GM18861 (cell line): ENCODE results near the gene ATP9B.

Source experiments
- ATAC-seq: cut with Tn5 transposase; IDR thresholded peaks from one replicate; pipeline ENCODE4 v1.9.1; 2021; ENCODE audit not compliant: unreplicated experiment

ATP9B gene

GRCh38 chr18:79378536-79379250, 309.5 kb downstream of the ATP9B start:
- ATAC-seq: peak; percentile 64

GRCh38 chr18:79379251-79379905, 310.2 kb downstream of the ATP9B start:
- no peak for ATAC-seq

DNA sequence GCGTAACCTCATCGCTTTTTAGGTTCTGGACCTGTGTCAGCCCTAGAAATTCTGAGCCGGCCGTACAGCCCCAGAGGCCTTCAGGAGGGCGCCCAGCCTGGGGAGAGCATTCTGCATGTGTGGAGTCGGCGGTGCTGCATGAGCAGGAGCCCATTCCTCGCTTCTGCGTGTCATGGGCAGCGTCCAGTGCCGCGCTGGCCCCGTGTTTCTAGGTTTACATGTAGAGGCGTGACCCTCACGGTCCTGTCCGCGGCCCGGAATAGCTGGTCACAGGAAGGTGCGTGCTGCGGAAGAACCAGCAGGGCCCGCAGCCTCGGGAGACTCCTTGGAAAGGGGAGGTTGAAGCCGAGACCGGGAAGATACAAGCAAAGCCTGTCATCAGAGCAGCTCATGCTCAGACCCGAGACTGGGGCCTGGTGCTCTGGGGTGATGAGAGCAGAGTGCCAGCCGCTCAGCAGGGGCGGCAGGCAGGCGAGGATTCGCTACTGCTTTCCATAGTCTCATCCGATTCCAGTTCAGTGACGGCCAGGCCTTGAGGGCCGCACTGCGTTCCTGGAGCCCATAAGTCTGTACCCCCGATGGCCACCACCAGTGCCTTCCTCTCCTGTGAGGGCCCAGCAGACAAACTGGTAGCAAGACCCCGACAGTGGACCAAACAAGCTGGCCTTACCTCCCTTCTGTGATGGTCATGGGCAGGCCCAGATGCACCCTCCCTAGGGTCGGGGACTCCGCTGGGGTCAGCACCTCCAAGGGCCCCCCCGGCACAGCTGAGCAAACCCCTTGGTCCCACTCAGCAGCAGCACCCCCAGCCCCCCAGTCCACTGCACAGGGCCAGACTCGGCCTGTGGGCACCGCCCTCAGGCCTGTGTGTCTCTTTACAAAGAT, 311.0 kb downstream of the ATP9B start:
- ATAC-seq: no peak

DNA sequence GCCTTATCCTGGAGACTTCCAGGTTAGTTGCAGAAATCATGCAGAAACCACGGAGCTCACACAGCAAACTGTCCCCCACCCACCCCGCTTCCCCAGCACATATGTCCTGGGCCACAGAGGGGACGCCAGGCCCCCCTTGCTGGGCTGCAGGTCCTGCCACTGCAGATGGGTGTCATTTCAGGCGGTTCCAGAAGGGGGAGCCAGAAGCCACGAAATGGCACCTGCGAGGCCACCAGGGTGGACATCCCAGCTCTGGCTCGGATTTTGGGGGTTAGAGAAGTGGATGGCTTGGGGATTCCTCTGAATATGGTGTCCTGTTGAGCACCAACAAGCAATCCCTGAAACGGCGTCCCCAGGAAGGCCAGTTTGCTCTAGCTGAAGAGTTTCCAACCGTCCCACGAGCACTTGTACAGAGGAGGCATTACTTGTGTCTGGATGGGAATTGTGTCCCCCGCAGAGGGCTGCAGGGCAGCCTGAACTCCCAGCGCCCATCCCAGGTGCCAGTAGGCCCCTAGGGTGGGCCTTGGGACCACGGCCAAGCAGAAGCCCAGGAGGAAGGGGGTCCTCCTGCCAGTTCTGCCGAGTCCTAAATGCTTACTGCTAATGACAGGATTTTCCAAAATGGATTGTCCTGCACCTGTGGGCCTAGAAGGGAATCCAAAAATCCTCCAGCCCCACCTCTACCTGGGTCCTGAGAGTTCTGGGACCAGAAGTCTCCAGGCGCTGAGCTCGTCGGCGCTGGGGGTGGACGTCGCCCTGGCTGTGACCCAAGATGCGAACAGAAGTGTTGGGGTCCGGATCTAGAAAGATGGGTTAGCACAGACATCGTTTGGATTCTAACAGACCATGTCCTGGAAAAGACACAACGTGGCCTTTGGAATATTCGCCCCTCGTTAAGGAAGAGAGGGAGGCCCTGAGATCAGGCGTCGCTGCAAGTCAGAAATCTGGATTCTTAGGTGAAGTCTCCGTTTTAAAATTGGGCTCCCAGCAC, 311.9 kb downstream of the ATP9B start:
- no peak for ATAC-seq

DNA sequence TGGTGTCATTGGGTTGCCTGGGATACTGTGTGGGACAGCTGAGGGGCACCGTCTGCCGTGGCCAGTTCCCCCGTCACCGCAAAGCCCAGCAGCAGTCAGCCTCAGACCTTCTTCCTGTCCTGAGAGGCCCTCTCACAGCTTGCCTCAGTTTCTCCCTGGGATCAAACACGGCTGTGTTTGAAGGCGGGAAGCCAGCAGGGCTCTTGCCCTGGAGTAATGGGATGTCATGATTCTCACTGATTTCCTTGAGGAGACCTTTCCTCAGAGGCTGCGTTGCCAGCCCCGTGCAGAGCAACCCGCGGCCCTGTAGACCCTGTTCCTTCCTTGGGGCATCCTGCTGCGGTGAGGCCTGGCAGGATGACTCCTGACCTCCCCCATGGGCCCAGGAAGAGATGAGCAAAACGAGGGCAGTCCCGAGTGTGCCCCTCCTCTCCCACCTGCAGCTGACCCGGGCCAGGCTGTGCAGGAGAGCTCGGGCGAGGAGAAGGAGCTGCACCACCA, 312.7 kb downstream of the ATP9B start:
- ATAC-seq: no peak

DNA sequence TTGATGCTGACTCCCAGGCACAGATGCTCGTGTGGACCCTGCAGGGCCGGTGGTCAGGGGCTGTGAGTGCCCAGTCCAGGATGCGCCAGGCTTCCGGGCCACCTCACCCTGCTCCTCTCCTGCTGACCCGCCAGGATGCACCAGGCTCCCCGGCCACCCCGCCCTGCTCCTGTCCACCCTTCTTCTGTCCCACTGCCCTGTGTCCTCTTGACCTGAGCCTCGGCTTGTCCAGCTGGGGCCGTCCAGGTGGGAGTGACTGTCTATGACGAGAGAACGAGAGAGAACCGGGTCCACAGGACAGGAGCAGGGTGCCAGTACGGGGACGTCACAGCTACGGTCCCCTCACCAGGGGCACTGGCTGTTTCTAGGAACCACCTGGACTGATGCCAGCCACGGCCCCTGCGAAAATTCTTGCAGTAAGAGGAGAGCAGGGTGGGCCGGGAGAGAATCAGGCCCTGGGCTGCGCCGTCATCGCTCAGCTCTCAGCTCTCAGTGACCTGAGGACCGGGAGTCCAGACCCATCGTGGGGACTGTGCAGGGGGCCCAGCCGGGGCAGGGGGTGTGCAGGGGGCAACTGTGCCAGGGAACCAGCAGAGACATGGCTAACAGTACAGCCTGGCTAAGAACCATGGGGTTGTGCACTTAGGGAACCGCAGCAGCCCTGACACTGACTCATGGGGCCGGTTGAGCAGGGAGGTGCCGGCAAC, 313.6 kb downstream of the ATP9B start:
- ATAC-seq: no peak

- ATAC-seq: no peak
Measured at GRCh38 chr18:79383388-79384056, 314.3 kb downstream of the ATP9B start.

- ATAC-seq: no peak
Measured at GRCh38 chr18:79384151-79384807, 315.1 kb downstream of the ATP9B start.

DNA sequence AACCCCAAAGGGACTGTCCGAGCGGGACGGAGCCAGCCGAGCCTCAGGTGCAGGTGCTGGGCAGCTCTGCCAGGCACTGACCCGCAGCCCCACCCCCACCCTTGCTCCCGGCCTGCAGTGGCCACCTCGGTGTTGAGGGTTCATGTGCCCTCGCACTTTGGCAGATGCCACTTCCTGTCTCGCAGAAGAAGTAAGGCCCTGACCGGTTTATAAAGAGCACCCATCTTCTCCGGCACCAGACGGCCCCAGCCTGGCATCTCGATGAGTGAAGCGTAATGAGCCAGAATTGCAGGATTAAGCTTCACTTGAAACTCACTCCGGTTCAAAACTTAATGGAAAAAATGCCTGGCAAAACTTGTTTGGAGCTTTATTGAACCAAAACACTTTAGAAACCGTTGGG, 315.6 kb downstream of the ATP9B start:
- no peak for ATAC-seq

GRCh38 chr18:79385326-79385707, 316.1 kb downstream of the ATP9B start:
- no peak for ATAC-seq

- ATAC-seq: no peak
Measured at GRCh38 chr18:79385708-79386341, 316.6 kb downstream of the ATP9B start.

- ATAC-seq: no peak
Measured at GRCh38 chr18:79386547-79386946, 317.4 kb downstream of the ATP9B start.

- ATAC-seq: no peak
Measured at GRCh38 chr18:79387214-79387613, 318.0 kb downstream of the ATP9B start.

DNA sequence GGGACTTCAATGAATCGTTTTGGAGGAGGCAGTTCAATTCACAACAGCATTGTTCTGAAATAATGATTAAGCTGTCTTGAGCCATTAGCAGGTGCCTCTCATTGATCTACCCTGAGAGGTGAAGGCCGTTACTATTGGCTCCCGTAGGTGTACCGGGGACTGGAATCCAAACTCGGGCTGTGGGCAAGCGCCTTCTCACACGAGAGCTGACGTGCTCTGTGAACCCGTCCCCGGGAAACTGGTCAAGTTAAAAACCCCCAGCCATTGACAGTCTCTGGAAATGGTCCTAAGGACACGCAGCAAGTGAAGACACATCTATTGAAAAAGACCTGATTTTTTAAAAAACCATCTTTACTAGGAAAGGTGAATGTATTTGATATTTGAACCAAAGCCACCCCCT, 318.4 kb downstream of the ATP9B start:
- ATAC-seq: no peak

GRCh38 chr18:79388043-79388442, 318.8 kb downstream of the ATP9B start:
- no peak for ATAC-seq

DNA sequence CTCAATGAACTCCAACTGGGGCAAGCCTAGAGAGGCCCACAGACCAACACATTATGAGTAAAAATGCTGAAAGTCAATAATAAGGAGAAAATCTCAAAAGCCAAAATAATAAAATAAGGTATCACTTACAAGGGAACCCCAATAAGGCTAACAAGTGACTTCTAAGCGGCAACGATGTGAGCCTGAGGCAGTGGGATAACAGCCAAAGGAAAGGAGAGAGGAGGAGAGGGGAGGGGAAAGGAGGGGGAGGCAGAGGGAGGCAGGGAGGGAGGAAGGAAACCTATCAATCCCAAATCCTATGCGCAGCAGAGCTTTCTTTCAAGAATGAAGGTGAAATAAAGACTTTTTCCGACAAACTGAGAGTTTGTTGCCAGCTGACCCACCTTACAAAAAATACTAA, 320.5 kb downstream of the ATP9B start:
- no peak for ATAC-seq

- ATAC-seq: no peak
Measured at GRCh38 chr18:79392226-79392625, 323.0 kb downstream of the ATP9B start.

GRCh38 chr18:79393181-79393634, 324.0 kb downstream of the ATP9B start:
- ATAC-seq: no peak
